Liver (tissue), 3 donors: ENCODE results near the gene GABBR2.

Source experiments
- ATF3 ChIP-seq: IDR thresholded peaks from 2 replicates; pipeline ENCODE4 v1.6.1; 2016; ENCODE audit warnings: antibody characterized with exemption
- GABPA ChIP-seq, 2 donors: IDR thresholded peaks in 1 of 2; conservative IDR thresholded peaks in 1 of 2; 2 replicates each; pipeline ENCODE4 v1.6.1; 2016; ENCODE audit warnings: antibody characterized with exemption in 2 of 2, mild to moderate bottlenecking in 1 of 2, moderate library complexity in 1 of 2
- HNF4A ChIP-seq, 2 donors: conservative IDR thresholded peaks; 2 replicates each; pipeline ENCODE4 v1.6.1; 2016; ENCODE audit warnings: antibody characterized with exemption in 2 of 2, mild to moderate bottlenecking in 2 of 2
- RAD21 ChIP-seq, 2 donors: IDR thresholded peaks; 2 replicates each; pipeline ENCODE4 v1.6.1; 2016; ENCODE audit warnings: antibody characterized with exemption in 2 of 2, mild to moderate bottlenecking in 2 of 2
- REST ChIP-seq: IDR thresholded peaks from 2 replicates; pipeline ENCODE4 v1.6.1; 2016; ENCODE audit warnings: antibody characterized with exemption, mild to moderate bottlenecking
- SP1 ChIP-seq: IDR thresholded peaks from 2 replicates; pipeline ENCODE4 v1.6.1; 2018; ENCODE audit warnings: antibody characterized with exemption, mild to moderate bottlenecking
- TAF1 ChIP-seq: conservative IDR thresholded peaks from 2 replicates; pipeline ENCODE4 v1.6.1; 2016; ENCODE audit warnings: antibody characterized with exemption, mild to moderate bottlenecking
- YY1 ChIP-seq: IDR thresholded peaks from 2 replicates; pipeline ENCODE4 v1.6.1; 2016; ENCODE audit warnings: antibody characterized with exemption, mild to moderate bottlenecking
- TF ChIP-seq, protein P1 (sequence below): fragments of 150-350 bp; IDR thresholded peaks from 2 replicates; pipeline ENCODE4 v1.5.1; 2017; ENCODE audit warnings: improper control_type of control experiment, low read depth, low read length; ENCODE audit not compliant: missing input control
- TF ChIP-seq, protein P2 (sequence below): IDR thresholded peaks from 2 replicates; pipeline ENCODE4 v1.6.1; 2016; ENCODE audit warnings: antibody characterized with exemption
- TF ChIP-seq, protein P3 (sequence below): IDR thresholded peaks from 2 replicates; pipeline ENCODE4 v1.6.1; 2016; ENCODE audit warnings: antibody characterized with exemption
- donor health status: healthy.
- donor health status: healthy.

DNA sequence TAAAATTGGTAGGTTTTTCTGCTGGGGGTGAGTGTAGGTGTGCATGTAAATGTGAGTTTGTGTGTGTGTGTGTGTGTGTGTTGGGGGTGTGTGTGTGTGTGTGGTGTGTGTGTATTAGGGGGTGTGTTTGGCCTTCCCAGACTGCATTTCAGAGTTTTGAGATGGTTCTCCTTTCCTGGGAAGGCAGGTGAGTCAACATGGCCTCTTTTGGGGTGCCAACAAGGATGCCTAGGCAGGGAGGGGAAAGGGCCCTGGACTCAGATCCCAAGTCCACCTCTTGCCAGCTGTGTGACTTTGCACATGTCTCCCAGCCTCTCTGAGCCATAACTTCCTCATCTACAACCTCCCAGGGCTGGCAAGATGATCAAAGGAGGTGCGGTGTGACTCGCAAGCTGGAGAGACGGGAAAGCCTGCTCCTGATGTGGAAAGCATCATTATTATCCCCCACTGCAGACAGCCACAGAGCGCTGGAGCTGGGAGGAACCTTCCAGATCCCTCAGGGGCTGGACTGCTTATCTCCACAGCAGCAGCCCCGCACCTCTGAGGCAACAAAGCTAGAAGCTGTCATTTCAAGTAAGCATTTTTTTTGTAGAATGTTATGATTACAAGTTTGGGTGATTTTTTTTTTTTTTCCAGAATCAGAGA, 389.8 kb downstream of the GABBR2 start:
- TF ChIP-seq, protein P1, sequence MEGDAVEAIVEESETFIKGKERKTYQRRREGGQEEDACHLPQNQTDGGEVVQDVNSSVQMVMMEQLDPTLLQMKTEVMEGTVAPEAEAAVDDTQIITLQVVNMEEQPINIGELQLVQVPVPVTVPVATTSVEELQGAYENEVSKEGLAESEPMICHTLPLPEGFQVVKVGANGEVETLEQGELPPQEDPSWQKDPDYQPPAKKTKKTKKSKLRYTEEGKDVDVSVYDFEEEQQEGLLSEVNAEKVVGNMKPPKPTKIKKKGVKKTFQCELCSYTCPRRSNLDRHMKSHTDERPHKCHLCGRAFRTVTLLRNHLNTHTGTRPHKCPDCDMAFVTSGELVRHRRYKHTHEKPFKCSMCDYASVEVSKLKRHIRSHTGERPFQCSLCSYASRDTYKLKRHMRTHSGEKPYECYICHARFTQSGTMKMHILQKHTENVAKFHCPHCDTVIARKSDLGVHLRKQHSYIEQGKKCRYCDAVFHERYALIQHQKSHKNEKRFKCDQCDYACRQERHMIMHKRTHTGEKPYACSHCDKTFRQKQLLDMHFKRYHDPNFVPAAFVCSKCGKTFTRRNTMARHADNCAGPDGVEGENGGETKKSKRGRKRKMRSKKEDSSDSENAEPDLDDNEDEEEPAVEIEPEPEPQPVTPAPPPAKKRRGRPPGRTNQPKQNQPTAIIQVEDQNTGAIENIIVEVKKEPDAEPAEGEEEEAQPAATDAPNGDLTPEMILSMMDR: no peak
- TF ChIP-seq, protein P2, sequence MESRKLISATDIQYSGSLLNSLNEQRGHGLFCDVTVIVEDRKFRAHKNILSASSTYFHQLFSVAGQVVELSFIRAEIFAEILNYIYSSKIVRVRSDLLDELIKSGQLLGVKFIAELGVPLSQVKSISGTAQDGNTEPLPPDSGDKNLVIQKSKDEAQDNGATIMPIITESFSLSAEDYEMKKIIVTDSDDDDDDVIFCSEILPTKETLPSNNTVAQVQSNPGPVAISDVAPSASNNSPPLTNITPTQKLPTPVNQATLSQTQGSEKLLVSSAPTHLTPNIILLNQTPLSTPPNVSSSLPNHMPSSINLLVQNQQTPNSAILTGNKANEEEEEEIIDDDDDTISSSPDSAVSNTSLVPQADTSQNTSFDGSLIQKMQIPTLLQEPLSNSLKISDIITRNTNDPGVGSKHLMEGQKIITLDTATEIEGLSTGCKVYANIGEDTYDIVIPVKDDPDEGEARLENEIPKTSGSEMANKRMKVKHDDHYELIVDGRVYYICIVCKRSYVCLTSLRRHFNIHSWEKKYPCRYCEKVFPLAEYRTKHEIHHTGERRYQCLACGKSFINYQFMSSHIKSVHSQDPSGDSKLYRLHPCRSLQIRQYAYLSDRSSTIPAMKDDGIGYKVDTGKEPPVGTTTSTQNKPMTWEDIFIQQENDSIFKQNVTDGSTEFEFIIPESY: no peak
- TF ChIP-seq HNF4A (conservative IDR thresholded peaks at IDR 0.05): no peak
- TF ChIP-seq RAD21 (IDR thresholded peaks at IDR 0.05): no peak
- TF ChIP-seq SP1: no peak
- TF ChIP-seq ATF3: no peak
- no peak for TF ChIP-seq TAF1
- TF ChIP-seq, protein P3, sequence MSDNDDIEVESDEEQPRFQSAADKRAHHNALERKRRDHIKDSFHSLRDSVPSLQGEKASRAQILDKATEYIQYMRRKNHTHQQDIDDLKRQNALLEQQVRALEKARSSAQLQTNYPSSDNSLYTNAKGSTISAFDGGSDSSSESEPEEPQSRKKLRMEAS: no peak
- no peak for TF ChIP-seq GABPA (IDR thresholded peaks at IDR 0.05 in 1 of 2, conservative IDR thresholded peaks at IDR 0.05 in 1 of 2)
- TF ChIP-seq YY1: no peak
- TF ChIP-seq REST: no peak
